ENCODE data around the gene CCDC33. TPM values are rescaled to one million over a fixed set of nuclear protein-coding genes. Genes with fewer than 3 reads are reported as not detected.

Gene CCDC33
- total and polyA plus RNA-seq, 2 experiments from 2014 or later, result 0.63 to 0.86 TPM

GRCh38 chr15:74209560-74209958 is 26.6 kb upstream of the CCDC33 start:
- peaks cover 19% of the 10 kb centered on the region for H3K4me1 ChIP-seq (ENCODE audit: insufficient read depth)
- no peaks in the 10 kb centered on the region for H3K9me3 ChIP-seq (ENCODE audit: low read depth)
- H3K79me2 ChIP-seq, result no peaks in the 10 kb centered on the region
- no peak for DNase-seq (ENCODE audit: low spot score)
- TF ChIP-seq EZH2 (IDR thresholded peaks at IDR 0.05; ENCODE audit: borderline replicate concordance) (no peak), CTCF (IDR thresholded peaks at IDR 0.05; ENCODE audit: poor library complexity) (no peak), EZH2phosphoT487 (IDR thresholded peaks at IDR 0.05; ENCODE audit: low read depth, severe bottlenecking, unreplicated experiment) (no peak)
- no peak overlapping the region for H3K4me3 ChIP-seq
- no peaks in the 10 kb centered on the region for H3K36me3 ChIP-seq (replicated peaks; ENCODE audit: insufficient read depth, low read depth)
- no peak overlapping the region for H2AFZ ChIP-seq
- no peaks in the 10 kb centered on the region for H3K27me3 ChIP-seq
- no peaks in the 10 kb centered on the region for H3K9me2 ChIP-seq (replicated peaks; ENCODE audit: insufficient read depth)
- 67% methylated on average over 4 of the region's 5 CpGs for WGBS (ENCODE audit: low lambda C conversion rate, missing lambda C conversion rate)
- H3K27ac ChIP-seq, result peak overlapping the region; percentile 24
- H4K20me1 ChIP-seq (ENCODE audit: insufficient read depth, poor library complexity, severe bottlenecking), result no peaks in the 10 kb centered on the region
- H3K4me2 ChIP-seq, result peak overlapping the region; percentile 56

- no peaks in the 10 kb centered on the region for H3K36me3 ChIP-seq (replicated peaks; ENCODE audit: insufficient read depth, low read depth)
- H3K27ac ChIP-seq, result peak overlapping the region; percentile 56
- H3K9me2 ChIP-seq (replicated peaks; ENCODE audit: insufficient read depth), result no peaks in the 10 kb centered on the region
- TF ChIP-seq EZH2 (IDR thresholded peaks at IDR 0.05; ENCODE audit: borderline replicate concordance), result no peak
- no peak for TF ChIP-seq CTCF (IDR thresholded peaks at IDR 0.05; ENCODE audit: poor library complexity)
- no peak for TF ChIP-seq EZH2phosphoT487 (IDR thresholded peaks at IDR 0.05; ENCODE audit: low read depth, severe bottlenecking, unreplicated experiment)
- no peaks in the 10 kb centered on the region for H3K27me3 ChIP-seq
- H2AFZ ChIP-seq, result no peak overlapping the region
- no peaks in the 10 kb centered on the region for H3K79me2 ChIP-seq
- H3K4me3 ChIP-seq, result no peak overlapping the region
- H3K4me1 ChIP-seq (ENCODE audit: insufficient read depth), result peaks cover 23% of the 10 kb centered on the region
- WGBS (ENCODE audit: low lambda C conversion rate, missing lambda C conversion rate), result 38% methylated on average over 4 of the region's 4 CpGs
- peak; percentile 30 for DNase-seq (ENCODE audit: low spot score)
- H4K20me1 ChIP-seq (ENCODE audit: insufficient read depth, poor library complexity, severe bottlenecking), result no peaks in the 10 kb centered on the region
- no peak overlapping the region for H3K4me2 ChIP-seq
- no peaks in the 10 kb centered on the region for H3K9me3 ChIP-seq (ENCODE audit: low read depth)
Measured at GRCh38 chr15:74209997-74210671, 26.0 kb upstream of the CCDC33 start.

GRCh38 chr15:74210729-74211128 is 25.4 kb upstream of the CCDC33 start:
- H3K36me3 ChIP-seq (replicated peaks; ENCODE audit: insufficient read depth, low read depth), result no peaks in the 10 kb centered on the region
- no peak for DNase-seq (ENCODE audit: low spot score)
- no peaks in the 10 kb centered on the region for H4K20me1 ChIP-seq (ENCODE audit: insufficient read depth, poor library complexity, severe bottlenecking)
- no peak overlapping the region for H3K4me3 ChIP-seq
- TF ChIP-seq EZH2phosphoT487 (IDR thresholded peaks at IDR 0.05; ENCODE audit: low read depth, severe bottlenecking, unreplicated experiment), result no peak
- TF ChIP-seq EZH2 (IDR thresholded peaks at IDR 0.05; ENCODE audit: borderline replicate concordance), result no peak
- no peak for TF ChIP-seq CTCF (IDR thresholded peaks at IDR 0.05; ENCODE audit: poor library complexity)
- no peaks in the 10 kb centered on the region for H3K9me3 ChIP-seq (ENCODE audit: low read depth)
- H3K27ac ChIP-seq, result peak overlapping the region; percentile 56
- no peaks in the 10 kb centered on the region for H3K79me2 ChIP-seq
- no peak overlapping the region for H2AFZ ChIP-seq
- H3K4me1 ChIP-seq (ENCODE audit: insufficient read depth), result peaks cover 23% of the 10 kb centered on the region
- no peaks in the 10 kb centered on the region for H3K27me3 ChIP-seq
- no peaks in the 10 kb centered on the region for H3K9me2 ChIP-seq (replicated peaks; ENCODE audit: insufficient read depth)
- H3K4me2 ChIP-seq, result no peak overlapping the region
